ENCODE results near the gene RAB3D.

DNA sequence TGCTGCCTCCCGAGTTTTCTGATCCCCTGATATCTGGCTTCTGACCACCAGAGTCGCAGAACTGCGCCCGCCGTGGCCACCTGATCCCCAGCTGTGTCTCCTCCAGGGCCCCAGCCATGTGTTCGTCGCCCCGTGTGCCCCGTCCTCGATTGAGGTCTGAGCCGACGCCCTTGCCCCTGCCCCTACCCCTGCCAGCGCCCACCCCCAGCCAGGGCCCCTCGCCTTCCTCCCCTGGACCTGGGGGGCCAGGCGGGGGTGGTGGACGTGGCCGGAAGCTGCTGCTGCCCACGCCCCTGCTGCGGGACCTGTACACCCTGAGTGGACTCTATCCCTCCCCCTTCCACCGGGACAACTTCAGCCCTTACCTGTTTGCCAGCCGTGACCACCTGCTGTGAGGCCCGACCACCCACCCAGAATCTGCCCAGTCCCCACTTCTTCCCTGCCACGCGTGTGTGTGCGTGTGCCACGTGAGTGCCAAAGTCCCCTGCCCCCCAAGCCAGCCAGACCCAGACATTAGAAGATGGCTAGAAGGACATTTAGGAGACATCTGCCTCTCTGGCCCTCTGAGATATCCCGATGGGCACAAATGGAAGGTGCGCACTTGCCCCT is 24.9 kb upstream of the RAB3D start:
- TF ChIP-seq SIN3A (IDR thresholded peaks at IDR 0.05; ENCODE audit: borderline replicate concordance, insufficient read depth, low read length), result no peak
- no peak for TF ChIP-seq FOXP2 (optimal IDR thresholded peaks at IDR 0.05; ENCODE audit: borderline replicate concordance, extremely low read depth, extremely low read length, insufficient read depth)
- no peak for TF ChIP-seq TAF1 (IDR thresholded peaks at IDR 0.05; ENCODE audit: borderline replicate concordance, insufficient read depth, low read length)
